IPS DF 4.7 (cell line): Measurements from ENCODE around the gene LRRN3.

Experiments used
- DNase-seq: peaks from one replicate; pipeline ENCODE4 v3.0.0-alpha.2; 2013; ENCODE audit warnings: low spot score; ENCODE audit errors: extremely low read depth

The LRRN3 gene

DNA sequence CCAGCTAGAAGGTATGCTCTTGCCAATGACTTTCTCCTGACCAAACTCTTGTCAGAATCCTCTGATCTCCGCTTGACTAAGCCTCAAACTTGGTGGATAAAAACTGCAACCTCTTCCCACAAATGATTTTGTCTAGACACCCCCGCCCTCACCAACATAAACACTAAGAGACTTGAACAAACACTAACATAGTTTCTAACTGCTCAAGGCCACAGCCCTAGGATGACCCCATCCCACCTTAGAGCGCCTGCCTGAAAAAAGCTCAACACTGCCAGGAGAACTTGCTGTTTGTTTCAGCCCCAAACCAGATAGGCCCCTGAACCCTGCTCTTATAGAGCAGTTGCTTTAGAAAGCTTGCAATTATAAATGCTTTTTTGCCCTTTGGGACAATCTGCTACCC is 71.8 kb downstream of the LRRN3 start:
- DNase-seq = no peak

DNA sequence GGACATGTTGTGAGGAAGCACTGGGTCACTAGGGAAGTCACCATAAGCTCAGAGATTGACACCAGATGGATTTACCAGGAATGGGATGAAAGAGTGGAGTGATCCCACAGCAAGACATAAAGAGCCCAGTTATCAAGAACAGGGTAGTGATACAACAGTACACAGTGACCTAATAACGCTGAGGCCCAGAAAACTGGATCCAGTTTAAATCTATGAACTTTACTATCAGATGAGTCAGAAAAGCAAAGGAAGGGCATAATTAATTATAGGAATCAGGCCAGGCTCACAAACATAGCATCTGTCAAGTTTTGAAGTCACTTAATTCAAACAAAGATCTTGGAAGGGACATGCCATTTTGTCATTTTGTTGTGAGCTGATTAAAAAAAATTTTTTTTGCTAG is 73.5 kb downstream of the LRRN3 start:
- no peak for DNase-seq

DNA sequence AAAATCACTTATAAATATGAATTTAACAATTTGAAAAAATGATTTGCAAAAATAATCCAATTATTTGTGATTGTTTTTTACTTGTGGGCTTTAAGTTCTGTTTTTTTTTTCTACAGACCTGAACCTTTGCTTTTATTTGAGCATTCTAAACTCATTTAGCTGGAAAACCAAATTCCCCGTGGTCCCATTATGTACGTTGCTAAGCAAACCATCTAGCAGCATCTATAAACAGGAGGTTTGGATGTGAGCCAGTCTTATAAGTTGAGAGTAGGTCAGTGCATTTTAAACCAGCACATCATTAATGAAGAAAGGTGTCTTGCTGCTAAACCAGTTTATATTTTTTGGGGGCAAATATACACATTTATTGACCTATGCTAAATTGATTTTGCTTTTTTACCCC is 77.3 kb downstream of the LRRN3 start:
- DNase-seq = no peak

DNA sequence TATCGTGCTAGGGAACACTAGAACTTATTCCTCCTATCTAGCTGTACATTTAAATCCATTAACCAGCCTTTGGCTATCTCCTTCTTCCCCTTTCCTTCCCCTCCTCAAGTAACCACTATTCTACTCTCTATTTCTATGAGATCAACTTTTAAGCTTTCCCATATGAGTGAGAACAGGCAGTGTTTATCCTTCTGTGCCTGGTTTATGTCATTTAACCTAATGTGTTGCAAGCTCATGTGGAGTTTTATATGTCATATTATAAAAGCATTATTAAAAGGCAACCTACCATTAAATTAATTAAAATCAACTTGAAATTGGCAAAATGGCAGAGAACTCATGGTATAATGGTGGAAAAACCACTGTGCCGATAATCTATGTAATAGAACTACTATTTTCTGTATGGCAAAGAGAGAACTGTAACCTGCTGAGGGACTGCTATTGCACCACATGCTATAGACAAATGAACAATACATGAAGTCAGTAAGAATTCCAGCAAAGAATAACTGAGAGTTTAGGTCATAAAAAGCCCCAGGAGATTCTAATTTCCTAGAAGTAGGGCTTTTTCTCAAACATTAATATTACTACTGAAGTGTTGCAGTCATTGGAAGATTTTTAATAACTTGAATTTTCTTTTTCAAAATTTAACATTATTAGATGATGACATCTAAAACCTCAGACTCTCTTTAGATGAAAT is 81.8 kb downstream of the LRRN3 start:
- DNase-seq = no peak

DNA sequence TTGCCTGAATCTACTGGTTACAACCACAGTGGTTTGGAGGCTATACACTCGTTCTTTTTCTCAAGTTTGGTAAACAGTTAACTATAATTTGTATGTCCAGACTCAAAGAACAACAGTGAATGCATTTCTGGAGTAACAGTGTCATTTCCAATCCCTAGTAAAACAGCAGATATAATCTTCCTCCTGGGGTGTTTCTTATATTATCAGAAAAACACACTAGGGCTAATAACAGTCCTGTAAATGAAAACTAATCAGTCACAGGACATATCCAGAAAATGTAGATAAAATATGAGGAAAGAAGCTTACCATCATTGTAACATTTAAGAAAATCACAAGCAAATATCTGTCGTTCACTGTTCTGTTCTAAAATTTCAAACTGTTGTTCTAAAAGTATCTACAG is 82.6 kb downstream of the LRRN3 start:
- DNase-seq = no peak

DNA sequence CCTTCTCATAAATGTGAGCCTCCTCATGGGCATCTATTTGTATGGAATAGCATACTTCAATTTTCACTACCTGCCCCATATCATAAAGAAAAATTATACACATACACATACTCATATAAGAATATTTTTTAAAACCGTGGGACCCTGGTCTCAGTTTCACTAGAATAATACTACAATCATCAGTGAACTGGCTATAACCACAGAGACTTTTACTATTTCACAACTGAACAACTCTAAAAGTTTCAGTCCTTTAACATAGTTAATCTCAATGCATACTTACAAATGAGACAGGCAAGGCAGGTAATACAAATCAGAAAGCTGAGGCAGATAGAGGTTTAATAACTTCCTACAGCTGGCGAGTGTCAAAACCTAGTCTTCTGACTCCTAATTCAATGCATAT is 83.1 kb downstream of the LRRN3 start:
- DNase-seq = no peak

DNA sequence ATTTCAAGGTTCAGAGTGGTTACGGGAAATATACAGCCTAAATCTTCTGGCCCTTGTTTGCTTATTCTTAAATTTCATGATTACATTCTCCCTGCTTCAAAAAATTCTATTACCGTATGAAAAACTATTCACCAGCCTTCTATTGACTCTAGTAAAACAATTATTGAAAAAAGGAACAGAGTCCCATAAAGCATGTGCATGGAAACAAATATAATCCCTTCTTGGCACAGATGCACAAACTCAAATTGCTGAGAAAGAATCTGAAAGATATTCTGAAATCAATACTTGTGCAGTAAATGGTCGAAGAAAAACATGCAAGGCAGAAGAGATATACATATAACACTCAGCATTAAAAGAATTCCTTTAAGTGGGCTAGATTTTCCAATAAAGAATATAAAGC is 83.6 kb downstream of the LRRN3 start:
- no peak for DNase-seq
